Neural progenitor cell (in vitro differentiated cells): ENCODE results near the gene TMEM131L. TPM values are rescaled to one million over a fixed set of nuclear protein-coding genes. Genes with fewer than 3 reads are reported as not detected.
"Not testable (repeated sequence)": the region's sequence is repeated elsewhere in the genome, so short reads cannot be mapped to it uniquely, and the experiment has no call there.

Source experiments
- DNase-seq: peaks from one replicate; pipeline ENCODE4 v3.0.0-alpha.2; 2016; ENCODE audit warnings: low spot score
- H2AFZ ChIP-seq: fragments of 200-600 bp; sonication (generic); replicated peaks from 2 replicates; pipeline ENCODE4 v1.6.1; 2016; ENCODE audit warnings: antibody characterized with exemption
- H3F3A ChIP-seq: fragments of 200-600 bp; sonication (generic); 2 replicates; pipeline ENCODE4 v1.6.1; 2016; ENCODE audit warnings: antibody characterized with exemption, low read depth
- H3K27ac ChIP-seq: fragments of 200-600 bp; sonication (generic); 2 replicates; pipeline ENCODE4 v1.5.1; 2016; ENCODE audit warnings: mild to moderate bottlenecking
- H3K27me3 ChIP-seq: fragments of 200-600 bp; sonication (generic); 2 replicates; pipeline ENCODE4 v1.6.1; 2016; ENCODE audit warnings: mild to moderate bottlenecking, moderate library complexity
- H3K36me3 ChIP-seq: fragments of 200-600 bp; sonication (generic); 2 replicates; pipeline ENCODE4 v1.5.1; 2016
- H3K4me1 ChIP-seq: fragments of 200-600 bp; sonication (generic); 2 replicates; pipeline ENCODE4 v1.6.1; 2016; ENCODE audit warnings: mixed run types
- H3K4me2 ChIP-seq: fragments of 200-600 bp; sonication (generic); 2 replicates; pipeline ENCODE4 v1.6.1; 2016
- H3K4me3 ChIP-seq: fragments of 200-600 bp; sonication (generic); 2 replicates; pipeline ENCODE4 v1.5.1; 2016
- H3K79me2 ChIP-seq: fragments of 200-600 bp; sonication (generic); 2 replicates; pipeline ENCODE4 v1.6.1; 2016; ENCODE audit warnings: low read depth
- H3K9ac ChIP-seq: fragments of 200-600 bp; sonication (generic); 2 replicates; pipeline ENCODE4 v1.6.1; 2016
- H3K9me3 ChIP-seq: fragments of 200-600 bp; sonication (generic); 2 replicates; pipeline ENCODE4 v1.5.1; 2016; ENCODE audit warnings: low read depth
- H4K20me1 ChIP-seq: fragments of 200-600 bp; sonication (generic); 2 replicates; pipeline ENCODE4 v1.6.1; 2016; ENCODE audit warnings: low read depth
- H3K27ac Mint-ChIP-seq: 3 replicates; pipeline ENCODE4 v1.8.0; 2021; ENCODE audit warnings: mixed read lengths
- H3K27me3 Mint-ChIP-seq: 2 replicates; pipeline ENCODE4 v1.8.0; 2022; ENCODE audit warnings: low read depth, mild to moderate bottlenecking, inconsistent platforms, moderate library complexity, mixed read lengths; ENCODE audit not compliant: insufficient read depth
- H3K36me3 Mint-ChIP-seq: 3 replicates; pipeline ENCODE4 v1.8.0; 2021; ENCODE audit warnings: mixed read lengths
- H3K4me1 Mint-ChIP-seq: 3 replicates; pipeline ENCODE4 v1.8.0; 2021; ENCODE audit warnings: mixed read lengths
- H3K4me3 Mint-ChIP-seq: 3 replicates; pipeline ENCODE4 v1.8.0; 2021; ENCODE audit warnings: mild to moderate bottlenecking, moderate library complexity, mixed read lengths
- H3K9me3 Mint-ChIP-seq: 3 replicates; pipeline ENCODE4 v1.8.0; 2020; ENCODE audit warnings: mixed read lengths
- CTCF ChIP-seq: fragments of 200-600 bp; sonication (generic); IDR thresholded peaks from 2 replicates; pipeline ENCODE4 v1.5.1; 2017; ENCODE audit warnings: antibody characterized with exemption, mild to moderate bottlenecking
- EZH2 ChIP-seq: fragments of 200-600 bp; sonication (generic); IDR thresholded peaks from 2 replicates; pipeline ENCODE4 v1.6.1; 2017; ENCODE audit warnings: antibody characterized with exemption, mild to moderate bottlenecking, moderate library complexity
- EZH2phosphoT487 ChIP-seq: fragments of 200-600 bp; sonication (generic); IDR thresholded peaks from 2 replicates; pipeline ENCODE4 v1.6.1; 2017; ENCODE audit warnings: antibody characterized with exemption
- total RNA-seq: library from RNA; depleted of rRNA; stranded (reverse); fragments of >200 nt; gene quantifications from 2 replicates; pipeline ENCODE4 v1.2.3, GENCODE V29; 2015; ENCODE audit warnings: low replicate concordance

The TMEM131L gene
- total RNA-seq, 1 donor from 2014 or later, result 14.8 TPM

DNA sequence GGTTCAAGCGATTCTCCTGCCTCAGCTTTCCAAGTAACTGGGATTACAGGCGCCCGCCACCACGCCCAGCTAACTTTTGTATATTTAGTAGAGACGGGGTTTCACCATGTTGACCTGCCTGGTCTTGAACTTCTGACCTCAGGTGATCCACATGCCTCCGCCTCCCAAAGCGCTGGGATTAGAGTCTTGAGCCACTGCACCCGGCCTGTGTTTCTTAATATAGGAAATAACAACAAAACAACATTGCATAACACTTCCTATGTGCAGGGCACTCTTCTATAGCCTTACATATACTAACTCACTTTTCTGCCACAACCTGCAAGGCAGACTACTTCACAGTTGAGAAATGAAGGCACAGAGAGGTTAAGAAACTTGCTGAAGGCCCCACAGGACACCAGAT, 12.8 kb upstream of the TMEM131L start:
- Mint-ChIP-seq H3K4me1 (peaks cover 21% of the 10 kb centered on the region), H3K9me3 (peaks cover 2% of the 10 kb centered on the region), H3K27me3 (peaks cover 5% of the 10 kb centered on the region), H3K36me3 (no peaks in the 10 kb centered on the region), H3K4me3 (no peak overlapping the region), H3K27ac (no peak overlapping the region)
- Histone ChIP-seq H3K27me3 (no peaks in the 10 kb centered on the region), H3K36me3 (no peaks in the 10 kb centered on the region), H3K79me2 (no peaks in the 10 kb centered on the region), H3K4me3 (no peak overlapping the region), H3K27ac (no peak overlapping the region), H3K4me1 (peaks cover 9% of the 10 kb centered on the region), H3K9me3 (no peaks in the 10 kb centered on the region), H3K9ac (no peak overlapping the region), H3K4me2 (no peak overlapping the region), H4K20me1 (no peaks in the 10 kb centered on the region), H3F3A (peaks cover 7% of the 10 kb centered on the region), H2AFZ (no peak overlapping the region)
- no peak for DNase-seq
- TF ChIP-seq EZH2phosphoT487, result no peak
- no peak for TF ChIP-seq CTCF
- TF ChIP-seq EZH2, result no peak

- Histone ChIP-seq H3K4me3 (no peak overlapping the region), H3K79me2 (no peaks in the 10 kb centered on the region), H3K27ac (no peak overlapping the region), H3K4me1 (peaks cover under 1% of the 10 kb centered on the region), H3K4me2 (no peak overlapping the region), H3K36me3 (no peaks in the 10 kb centered on the region), H3K27me3 (peaks cover under 1% of the 10 kb centered on the region), H2AFZ (no peak overlapping the region), H3F3A (peaks cover 1% of the 10 kb centered on the region), H3K9ac (no peak overlapping the region), H3K9me3 (no peaks in the 10 kb centered on the region), H4K20me1 (no peaks in the 10 kb centered on the region)
- H3K4me3 Mint-ChIP-seq, result no peak overlapping the region
- no peaks in the 10 kb centered on the region for H3K36me3 Mint-ChIP-seq
- H3K27ac Mint-ChIP-seq, result no peak overlapping the region
- DNase-seq, result no peak
- H3K4me1 Mint-ChIP-seq, result peaks cover 5% of the 10 kb centered on the region
- H3K27me3 Mint-ChIP-seq, result peaks cover 6% of the 10 kb centered on the region
- TF ChIP-seq CTCF (no peak), EZH2 (no peak), EZH2phosphoT487 (no peak)
- H3K9me3 Mint-ChIP-seq, result peaks cover 2% of the 10 kb centered on the region
Measured at GRCh38 chr4:153458969-153459368, 7.2 kb upstream of the TMEM131L start.

DNA sequence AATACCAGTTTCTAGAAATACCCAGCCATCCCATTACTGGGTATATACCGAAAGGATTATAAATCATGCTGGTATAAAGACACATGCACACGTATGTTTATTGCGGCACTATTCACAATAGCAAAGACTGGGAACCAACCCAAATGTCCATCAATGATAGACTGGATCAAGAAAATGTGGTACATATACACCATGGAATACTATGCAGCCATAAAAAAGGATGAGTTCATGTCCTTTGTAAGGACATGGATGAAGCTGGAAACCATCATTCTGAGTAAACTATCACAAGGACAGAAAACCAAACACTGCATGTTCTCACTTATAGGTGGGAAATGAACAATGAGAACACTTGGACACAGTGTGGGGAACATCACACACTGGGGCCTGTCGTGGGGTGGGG, 4.6 kb upstream of the TMEM131L start:
- H3K36me3 ChIP-seq, H3K79me2 ChIP-seq, DNase-seq, H4K20me1 ChIP-seq, H3K27ac ChIP-seq, H3K9ac ChIP-seq, H3K9me3 ChIP-seq, H3K27me3 Mint-ChIP-seq, H3K9me3 Mint-ChIP-seq, H3K27ac Mint-ChIP-seq, H3K4me2 ChIP-seq, H3K36me3 Mint-ChIP-seq, H3K4me3 Mint-ChIP-seq, H2AFZ ChIP-seq, H3K4me3 ChIP-seq: not testable (repeated sequence)
- H3F3A ChIP-seq, result peaks cover 20% of the 10 kb centered on the region
- H3K4me1 Mint-ChIP-seq, result peaks cover 22% of the 10 kb centered on the region
- peaks cover 21% of the 10 kb centered on the region for H3K27me3 ChIP-seq
- H3K4me1 ChIP-seq, result peaks cover 16% of the 10 kb centered on the region

DNA sequence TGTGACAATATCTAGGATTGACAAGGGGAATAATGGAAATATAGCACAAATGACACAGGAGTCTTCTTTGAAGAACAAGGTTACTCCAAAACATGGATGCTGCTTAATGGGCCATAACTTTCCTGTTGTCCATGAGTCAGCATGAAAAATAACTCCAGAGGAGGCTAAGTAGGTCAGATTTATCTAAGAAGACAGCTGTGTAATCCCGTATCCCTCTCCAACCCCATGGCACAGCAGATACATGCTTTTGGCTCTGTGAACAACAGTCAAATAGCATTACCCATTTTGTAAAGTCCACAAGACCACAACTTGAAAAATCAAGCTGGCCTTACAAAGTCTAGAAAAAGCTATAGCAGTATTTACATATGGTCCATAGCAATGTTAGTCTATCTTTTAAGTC, 2.1 kb upstream of the TMEM131L start:
- Mint-ChIP-seq H3K4me1 (peaks cover 38% of the 10 kb centered on the region), H3K4me3 (no peak overlapping the region), H3K27ac (no peak overlapping the region), H3K9me3 (no peaks in the 10 kb centered on the region), H3K27me3 (peaks cover 13% of the 10 kb centered on the region), H3K36me3 (no peaks in the 10 kb centered on the region)
- no peak overlapping the region for H3K9ac ChIP-seq
- H3K27ac ChIP-seq, result no peak overlapping the region
- H3K27me3 ChIP-seq, result peaks cover 21% of the 10 kb centered on the region
- peaks cover 16% of the 10 kb centered on the region for H3K4me1 ChIP-seq
- H3K79me2 ChIP-seq, result peaks cover 23% of the 10 kb centered on the region
- H3K4me3 ChIP-seq, result no peak overlapping the region
- H3K4me2 ChIP-seq, result no peak overlapping the region
- no peak for TF ChIP-seq EZH2phosphoT487
- no peak for TF ChIP-seq EZH2
- TF ChIP-seq CTCF, result no peak
- no peak for DNase-seq
- H3K9me3 ChIP-seq, result no peaks in the 10 kb centered on the region
- peaks cover 17% of the 10 kb centered on the region for H4K20me1 ChIP-seq
- no peak overlapping the region for H2AFZ ChIP-seq
- H3F3A ChIP-seq, result peaks cover 20% of the 10 kb centered on the region
- H3K36me3 ChIP-seq, result no peaks in the 10 kb centered on the region
